ENCODE measurements around the gene ARG2. TPM values are rescaled to one million over a fixed set of nuclear protein-coding genes. Genes with fewer than 3 reads are reported as not detected.

The ARG2 gene
- total RNA-seq, 2 experiments from 2014 or later = 3.7 to 3.9 TPM

GRCh38 chr14:67577909-67578749, 41.6 kb upstream of the ARG2 start:
- Histone ChIP-seq H3K27ac (ENCODE audit: low read depth in 1 of 2, low read length in 2 of 2) (no peak overlapping the region), H3K27me3 (ENCODE audit: control insufficient read depth in 1 of 2, insufficient read depth in 2 of 2, low read length in 2 of 2) (no peaks in the 10 kb centered on the region), H3K4me1 (ENCODE audit: insufficient read depth, low read length) (no peaks in the 10 kb centered on the region), H3K36me3 (ENCODE audit: insufficient read depth, low read length) (no peaks in the 10 kb centered on the region), H3K4me3 (ENCODE audit: low read length) (no peak overlapping the region), H3K9me3 (ENCODE audit: control insufficient read depth in 1 of 2, insufficient read depth in 1 of 2, low read length in 2 of 2) (no peaks in the 10 kb centered on the region)
- Mint-ChIP-seq H3K9me3 (no peaks in the 10 kb centered on the region), H3K4me3 (no peak overlapping the region), H3K27me3 (no peaks in the 10 kb centered on the region), H3K36me3 (ENCODE audit: low read depth) (no peaks in the 10 kb centered on the region), H3K4me1 (ENCODE audit: low read depth) (no peaks in the 10 kb centered on the region), H3K27ac (no peak overlapping the region)
- intact Hi-C loops (cut with DNase I, micrococcal nuclease) = loop anchor here in 1 of 2 experiments (10.0 kb wide), 1 partner anchor 1223 kb away; no protein-coding TSS in a partner anchor
- ATAC-seq (ENCODE audit: poor library complexity) = no peak
- ChIA-PET POLR2A (no interaction called here), CTCF (no interaction called here)
- TF ChIP-seq CTCF (IDR thresholded peaks at IDR 0.05) = no peak
- DNase-seq = no peak

GRCh38 chr14:67579040-67579439, 40.7 kb upstream of the ARG2 start:
- ChIA-PET POLR2A (no interaction called here), CTCF (interaction anchor here (0.7 kb wide), 1 partner anchor 125 kb away, joined by 3 read pairs; no protein-coding TSS in a partner anchor)
- no peak overlapping the region for H3K4me3 ChIP-seq (ENCODE audit: low read length)
- no peaks in the 10 kb centered on the region for H3K36me3 ChIP-seq (ENCODE audit: insufficient read depth, low read length)
- H3K27me3 ChIP-seq (ENCODE audit: control insufficient read depth in 1 of 2, insufficient read depth in 2 of 2, low read length in 2 of 2) = no peaks in the 10 kb centered on the region
- H3K9me3 ChIP-seq (ENCODE audit: control insufficient read depth in 1 of 2, insufficient read depth in 1 of 2, low read length in 2 of 2) = no peaks in the 10 kb centered on the region
- H3K27me3 Mint-ChIP-seq = no peaks in the 10 kb centered on the region
- no peak overlapping the region for H3K27ac ChIP-seq (ENCODE audit: low read depth in 1 of 2, low read length in 2 of 2)
- H3K4me1 Mint-ChIP-seq (ENCODE audit: low read depth) = no peaks in the 10 kb centered on the region
- DNase-seq = no peak
- H3K9me3 Mint-ChIP-seq = no peaks in the 10 kb centered on the region
- no peak overlapping the region for H3K4me3 Mint-ChIP-seq
- no peak overlapping the region for H3K27ac Mint-ChIP-seq
- no peak for TF ChIP-seq CTCF (IDR thresholded peaks at IDR 0.05)
- no peaks in the 10 kb centered on the region for H3K36me3 Mint-ChIP-seq (ENCODE audit: low read depth)
- intact Hi-C loops (cut with DNase I, micrococcal nuclease) = loop anchor here in 1 of 2 experiments (10.0 kb wide), 1 partner anchor 1224 kb away; no protein-coding TSS in a partner anchor
- ATAC-seq (ENCODE audit: poor library complexity) = no peak
- no peaks in the 10 kb centered on the region for H3K4me1 ChIP-seq (ENCODE audit: insufficient read depth, low read length)

- no peaks in the 10 kb centered on the region for H3K4me1 ChIP-seq (ENCODE audit: insufficient read depth, low read length)
- no peak overlapping the region for H3K4me3 ChIP-seq (ENCODE audit: low read length)
- H3K27me3 ChIP-seq (ENCODE audit: control insufficient read depth in 1 of 2, insufficient read depth in 2 of 2, low read length in 2 of 2) = no peaks in the 10 kb centered on the region
- Mint-ChIP-seq H3K36me3 (ENCODE audit: low read depth) (no peaks in the 10 kb centered on the region), H3K27me3 (no peaks in the 10 kb centered on the region), H3K4me3 (no peak overlapping the region), H3K4me1 (ENCODE audit: low read depth) (no peaks in the 10 kb centered on the region), H3K27ac (no peak overlapping the region), H3K9me3 (no peaks in the 10 kb centered on the region)
- POLR2A ChIA-PET = no interaction called here
- H3K36me3 ChIP-seq (ENCODE audit: insufficient read depth, low read length) = no peaks in the 10 kb centered on the region
- H3K9me3 ChIP-seq (ENCODE audit: control insufficient read depth in 1 of 2, insufficient read depth in 1 of 2, low read length in 2 of 2) = no peaks in the 10 kb centered on the region
- intact Hi-C loops (cut with DNase I, micrococcal nuclease) = loop anchor here in 1 of 2 experiments (10.0 kb wide), 1 partner anchor 1225 kb away; no protein-coding TSS in a partner anchor
- CTCF ChIA-PET = interaction anchor here (2.4 kb wide), 1 partner anchor 8 kb away, joined by 9 read pairs; no protein-coding TSS in a partner anchor
- DNase-seq (no peak), ATAC-seq (ENCODE audit: poor library complexity) (no peak)
- no peak overlapping the region for H3K27ac ChIP-seq (ENCODE audit: low read depth in 1 of 2, low read length in 2 of 2)
- TF ChIP-seq CTCF (IDR thresholded peaks at IDR 0.05) = no peak
Observed at GRCh38 chr14:67579636-67580035, 40.1 kb upstream of the ARG2 start.

All from CD4-positive, alpha-beta T cell (primary cell).